Sigmoid colon (tissue), 7 donors: ENCODE results near the gene SYNGR1. TPM values are rescaled to one million over a fixed set of nuclear protein-coding genes. Genes with fewer than 3 reads are reported as not detected.
A peak's percentile ranks its signal among the peaks of the same experiment; 100 is the strongest.

Experiments used
- DNase-seq: peaks from one replicate; pipeline ENCODE4 v3.0.0-alpha.2; 2019
- H3K27ac ChIP-seq, 4 donors: fragments of 200-600 bp; sonication (generic); one replicate each; pipeline ENCODE4 v1.5.1; 2016 to 2019; ENCODE audit warnings: mild to moderate bottlenecking in 1 of 4
- H3K27me3 ChIP-seq, 3 donors: fragments of 200-600 bp; sonication (generic); one replicate each; pipeline ENCODE4 v1.5.1; 2019; ENCODE audit warnings: mild to moderate bottlenecking in 1 of 3
- H3K36me3 ChIP-seq, 4 donors: fragments of 200-600 bp; sonication (generic); one replicate each; pipeline ENCODE4 v1.5.1; 2016 to 2019
- H3K4me1 ChIP-seq, 4 donors: fragments of 200-600 bp; sonication (generic); one replicate each; pipeline ENCODE4 v1.5.1; 2017 to 2019
- H3K4me3 ChIP-seq, 4 donors: fragments of 200-600 bp; sonication (generic); one replicate each; pipeline ENCODE4 v1.5.1; 2017 to 2019; ENCODE audit warnings: mild to moderate bottlenecking in 2 of 4, moderate library complexity in 1 of 4
- H3K9me3 ChIP-seq, 4 donors: fragments of 200-600 bp in 3 of 4; sonication (generic) in 3 of 4; one replicate each; pipeline versions ENCODE4 v1.5.1 to v1.6.1; 2013 to 2019
- CTCF ChIP-seq, 4 experiments: fragments of 450-650 bp in 3 of 4; fragments of 200-600 bp in 1 of 4; IDR thresholded peaks; one replicate each; pipeline ENCODE4 v1.5.1; 2016 to 2019; ENCODE audit warnings: antibody characterized with exemption in 4 of 4, mild to moderate bottlenecking in 3 of 4, moderate library complexity in 2 of 4
- EP300 ChIP-seq, 4 donors: sonication (generic); formaldehyde crosslinking; IDR thresholded peaks; one replicate each; pipeline ENCODE4 v1.6.1; 2017; ENCODE audit warnings: antibody characterized with exemption in 4 of 4
- POLR2A ChIP-seq, 2 donors: fragments of 450-650 bp; IDR thresholded peaks; one replicate each; pipeline ENCODE4 v1.6.1; 2016; ENCODE audit warnings: antibody characterized with exemption in 2 of 2, mild to moderate bottlenecking in 2 of 2, moderate library complexity in 2 of 2
- POLR2AphosphoS5 ChIP-seq, 4 donors: sonication (generic); formaldehyde crosslinking; IDR thresholded peaks; one replicate each; pipeline ENCODE4 v1.6.1; 2017; ENCODE audit warnings: antibody characterized with exemption in 4 of 4
- WGBS, 2 donors: extraction: QIAGEN DNeasy Blood & Tissue Kit; methylation state at CpG; one replicate each; pipeline ENCODE4 v1.1.7; 2013; 5-methylcytosine and 5-hydroxymethylcytosine counted together
- intact Hi-C: fragments of 100-400 bp; cut with DNase I; formaldehyde crosslinking; loops from one replicate; pipeline ENCODE4 v1.15.1; 2023
- polyA plus RNA-seq, 3 donors: library from polyadenylated mRNA; stranded (reverse); fragments of 200-250 nt; gene quantifications; one replicate each; pipeline ENCODE4 v1.2.3, GENCODE V29; 2013
- small RNA-seq, 3 donors: library from RNA; depleted of rRNA; stranded (forward); fragments of <200 nt; gene quantifications; one replicate each; pipeline ENCODE3, GENCODE V24; 2016
- total RNA-seq, 4 donors: library from RNA; depleted of rRNA; stranded (reverse); fragments of >200 nt; gene quantifications; one replicate each; pipeline ENCODE4 v1.1.0, GENCODE V29; 2016
- donor health status: healthy with polysubstance abuse.
- donor health status: Bipolar disorder and iron deficiency.
- donor health status: healthy.

The SYNGR1 gene
- total and polyA plus RNA-seq, 7 donors: 0.69 to 29.4 (median 14.5) TPM

GRCh38 chr22:39433476-39434242, 83.9 kb downstream of the SYNGR1 start:
- intact Hi-C loops: no loop called here
- peaks cover 0 to 53% (median 11%) of the 10 kb centered on the region in 4 donors for H3K36me3 ChIP-seq

DNA sequence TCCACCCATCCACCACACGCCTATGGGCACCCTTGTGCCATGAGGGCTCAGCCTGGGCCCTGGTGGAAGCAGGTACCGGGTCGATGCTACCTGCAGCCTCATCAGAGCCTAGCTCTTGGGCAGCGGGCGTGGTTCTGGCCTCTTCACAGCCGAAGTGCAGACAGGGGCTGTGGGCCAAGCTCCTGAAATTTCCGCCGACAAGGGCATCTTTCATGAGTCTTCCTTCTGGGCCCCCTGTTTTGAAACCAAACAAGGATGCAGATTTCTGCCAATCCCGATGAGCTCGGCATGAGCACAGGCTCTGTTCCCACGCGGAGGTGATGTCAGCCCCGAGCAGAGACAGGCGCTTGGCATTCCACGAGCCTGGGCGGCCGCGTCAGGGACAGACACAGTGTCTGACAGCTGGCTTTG, 84.5 kb downstream of the SYNGR1 start:
- intact Hi-C loops: no loop called here
- TF ChIP-seq EP300 (IDR thresholded peaks at IDR 0.05): no peak
- TF ChIP-seq POLR2AphosphoS5 (IDR thresholded peaks at IDR 0.05): no peak
- TF ChIP-seq CTCF (IDR thresholded peaks at IDR 0.05): no peak
- TF ChIP-seq POLR2A (IDR thresholded peaks at IDR 0.05): no peak
- Histone ChIP-seq H3K36me3 (peaks cover 0 to 48% (median 8%) of the 10 kb centered on the region in 4 donors), H3K4me1 (peaks cover 0 to 39% (median 26%) of the 10 kb centered on the region in 4 donors), H3K4me3 (no peak overlapping the region), H3K27ac (peak overlapping the region in 2 of 4 donors; percentile 28 to 82), H3K27me3 (peaks cover 0 to 10% (median 0%) of the 10 kb centered on the region in 3 donors), H3K9me3 (no peaks in the 10 kb centered on the region)
- WGBS, 2 donors: 88 to 90% methylated on average over 18 of the region's 18 CpGs
- DNase-seq: no peak

More at GRCh38 chr22:39433476-39434242, 83.9 kb downstream of the SYNGR1 start:
- no peak for TF ChIP-seq EP300 (IDR thresholded peaks at IDR 0.05)
- no peak for TF ChIP-seq POLR2AphosphoS5 (IDR thresholded peaks at IDR 0.05)
- TF ChIP-seq POLR2A (IDR thresholded peaks at IDR 0.05): no peak
- TF ChIP-seq CTCF (IDR thresholded peaks at IDR 0.05): no peak
- Histone ChIP-seq H3K27me3 (peaks cover 0 to 6% (median 0%) of the 10 kb centered on the region in 3 donors), H3K4me1 (peaks cover 0 to 39% (median 26%) of the 10 kb centered on the region in 4 donors), H3K9me3 (no peaks in the 10 kb centered on the region), H3K4me3 (no peak overlapping the region), H3K27ac (peak overlapping the region in 2 of 4 donors; percentile 28 to 82)
- 89 to 90% methylated on average over 31 of the region's 31 CpGs for WGBS, 2 donors
- DNase-seq: no peak

DNA sequence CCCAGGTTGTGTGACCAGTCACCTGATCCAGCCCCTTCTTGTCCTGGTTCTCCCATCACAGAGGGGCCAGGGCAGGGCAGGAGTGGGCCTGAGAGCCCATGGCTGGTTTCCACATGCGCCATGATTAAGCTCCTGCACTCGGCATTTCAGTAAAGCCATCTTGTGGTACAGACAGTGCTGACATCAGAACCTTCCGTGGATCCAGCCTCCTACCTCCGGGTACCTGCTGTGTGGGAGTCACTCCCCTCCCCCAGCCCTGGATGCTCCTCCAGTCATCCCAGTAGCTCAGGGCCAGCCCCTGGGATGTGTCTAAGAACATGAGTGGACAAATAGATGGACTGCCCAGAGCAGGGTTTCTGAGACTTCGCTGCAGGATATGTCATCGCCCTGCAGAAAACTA, 84.9 kb downstream of the SYNGR1 start:
- Histone ChIP-seq H3K27ac (no peak overlapping the region), H3K4me1 (peaks cover 0 to 39% (median 26%) of the 10 kb centered on the region in 4 donors), H3K36me3 (peaks cover 0 to 43% (median 8%) of the 10 kb centered on the region in 4 donors), H3K9me3 (no peaks in the 10 kb centered on the region), H3K4me3 (no peak overlapping the region), H3K27me3 (peaks cover 0 to 15% (median 0%) of the 10 kb centered on the region in 3 donors)
- intact Hi-C loops: no loop called here
- TF ChIP-seq POLR2AphosphoS5 (IDR thresholded peaks at IDR 0.05) (no peak), CTCF (IDR thresholded peaks at IDR 0.05) (no peak), POLR2A (IDR thresholded peaks at IDR 0.05) (no peak), EP300 (IDR thresholded peaks at IDR 0.05) (no peak)
- 87 to 88% methylated on average over 6 of the region's 6 CpGs for WGBS, 2 donors
- DNase-seq: no peak

Small RNAs within 50 kb of the gene (small RNA-seq; reads per million reads assigned to genes)
- gene SNORD43 (0 reads per million in 3 donors), gene SNORD83A (3,761 to 8,799 (median 5,795) reads per million in 3 donors), gene SNORD83B (0 reads per million in 3 donors)

Other genes with a start within 250 kb of the SYNGR1 start
- 100 to 1,000 TPM; 108 to 166 (median 125) TPM for gene CBX7, start 197.3 kb upstream of the SYNGR1 start, total RNA-seq
- 10 to 100 TPM; 10.9 to 39.0 (median 36.2) TPM for gene CBX7, start 197.3 kb upstream of the SYNGR1 start, polyA plus RNA-seq
- 1 to 10 TPM; 3.1 to 9.6 (median 7.4) TPM for gene PDGFB, start 105.0 kb upstream of the SYNGR1 start, total RNA-seq
- 1 to 10 TPM; 1.4 to 5.5 (median 2.4) TPM for gene PDGFB, start 105.0 kb upstream of the SYNGR1 start, polyA plus RNA-seq
- 1,000 to 10,000 TPM; 1,532 to 2,212 (median 2,076) TPM for gene RPL3, start 30.4 kb upstream of the SYNGR1 start, total RNA-seq
- gene RPL3, start 30.4 kb upstream of the SYNGR1 start, polyA plus RNA-seq: 1,000 to 10,000 TPM; 2,602 to 4,917 (median 3,303) TPM
- gene TAB1, start 49.8 kb downstream of the SYNGR1 start, total RNA-seq: 10 to 100 TPM; 19.6 to 24.6 (median 21.3) TPM
- 10 to 100 TPM in 1 of 3 donors, 1 to 10 TPM in 2; 8.8 to 17.5 (median 9.0) TPM for gene TAB1, start 49.8 kb downstream of the SYNGR1 start, polyA plus RNA-seq
- 1 to 10 TPM in 3 of 4 donors, under 1 TPM in 1; 0.99 to 1.4 (median 1.2) TPM for gene MGAT3, start 107.0 kb downstream of the SYNGR1 start, total RNA-seq
- 1 to 10 TPM in 1 of 3 donors, under 1 TPM in 2; 0.60 to 8.1 (median 0.92) TPM for gene MGAT3, start 107.0 kb downstream of the SYNGR1 start, polyA plus RNA-seq
- gene MIEF1, start 152.3 kb downstream of the SYNGR1 start, total RNA-seq: 10 to 100 TPM; 11.8 to 19.7 (median 14.2) TPM
- 10 to 100 TPM in 2 of 3 donors, 1 to 10 TPM in 1; 9.0 to 25.4 (median 11.6) TPM for gene MIEF1, start 152.3 kb downstream of the SYNGR1 start, polyA plus RNA-seq
- 100 to 1,000 TPM; 483 to 651 (median 631) TPM for gene ATF4, start 170.6 kb downstream of the SYNGR1 start, total RNA-seq
- gene ATF4, start 170.6 kb downstream of the SYNGR1 start, polyA plus RNA-seq: 100 to 1,000 TPM; 423 to 446 (median 444) TPM
- gene RPS19BP1, start 182.8 kb downstream of the SYNGR1 start, total RNA-seq: 100 to 1,000 TPM; 148 to 217 (median 189) TPM
- 100 to 1,000 TPM; 176 to 180 (median 180) TPM for gene RPS19BP1, start 182.8 kb downstream of the SYNGR1 start, polyA plus RNA-seq
- gene CACNA1I, start 220.8 kb downstream of the SYNGR1 start, total RNA-seq: under 1 TPM in 3 of 4 donors, not detected in 1; under 0.01 to 0.16 (median 0.14) TPM
- under 1 TPM in 1 of 3 donors, not detected in 2; 0.95 TPM for gene CACNA1I, start 220.8 kb downstream of the SYNGR1 start, polyA plus RNA-seq